NCI-H2196 treated with DMSO at 0.1 percent for 48 hours (cell line): ENCODE data around the gene BAIAP2L2.
A peak's percentile ranks its signal among the peaks of the same experiment; 100 is the strongest.

ENCODE experiments used
- DNase-seq: peaks from one replicate; lab custom pipeline; 2025; ENCODE audit not compliant: unreplicated experiment; lab: John Stamatoyannopoulos, UW

Gene BAIAP2L2

GRCh38 chr22:38069372-38070249, 40.9 kb downstream of the BAIAP2L2 start:
- no peak for DNase-seq

- DNase-seq: no peak
Measured at GRCh38 chr22:38068641-38069371, 41.7 kb downstream of the BAIAP2L2 start.

GRCh38 chr22:38067761-38068360, 42.6 kb downstream of the BAIAP2L2 start:
- DNase-seq: no peak

- no peak for DNase-seq
Measured at GRCh38 chr22:38067028-38067415, 43.5 kb downstream of the BAIAP2L2 start.

GRCh38 chr22:38066381-38067027, 44.0 kb downstream of the BAIAP2L2 start:
- no peak for DNase-seq

GRCh38 chr22:38065539-38065938, 44.9 kb downstream of the BAIAP2L2 start:
- DNase-seq: no peak

- no peak for DNase-seq
Measured at GRCh38 chr22:38062791-38063190, 47.7 kb downstream of the BAIAP2L2 start.

GRCh38 chr22:38056969-38057891, 53.3 kb downstream of the BAIAP2L2 start, which contains the start of gene PICK1:
Gene PICK1 (plus strand): TSS chr22:38057404. CDS start chr22:38057810, 406 bp downstream.
- DNase-seq: peak; percentile 77

- peak; percentile 27 for DNase-seq
Measured at GRCh38 chr22:38051900-38052862, 58.3 kb downstream of the BAIAP2L2 start.

GRCh38 chr22:38051261-38051660, 59.2 kb downstream of the BAIAP2L2 start:
- no peak for DNase-seq

- no peak for DNase-seq
Measured at GRCh38 chr22:38050720-38051119, 59.8 kb downstream of the BAIAP2L2 start.

- no peak for DNase-seq
Measured at GRCh38 chr22:38049812-38050619, 60.5 kb downstream of the BAIAP2L2 start.

GRCh38 chr22:38046070-38046748, 64.3 kb downstream of the BAIAP2L2 start:
- DNase-seq: no peak

GRCh38 chr22:38043151-38044039, 67.1 kb downstream of the BAIAP2L2 start:
- no peak for DNase-seq

- DNase-seq: no peak
Measured at GRCh38 chr22:38042488-38042790, 68.0 kb downstream of the BAIAP2L2 start.

- DNase-seq: no peak
Measured at GRCh38 chr22:38041760-38042487, 68.6 kb downstream of the BAIAP2L2 start.
